Neural cell (in vitro differentiated cells): ENCODE measurements around the gene CDH4. TPM values are rescaled to one million over a fixed set of nuclear protein-coding genes. Genes with fewer than 3 reads are reported as not detected.

Experiments
- H2AFZ ChIP-seq: fragments of 200-600, 300-800 bp; sonication (generic), shearing (Covaris generic); 2 replicates; pipeline ENCODE4 v1.6.0; 2014; ENCODE audit warnings: low read depth, mild to moderate bottlenecking, antibody characterized with exemption, low read length, moderate library complexity
- H3F3A ChIP-seq: fragments of 200-600 bp; shearing (Covaris generic); 2 replicates; pipeline ENCODE4 v1.6.1; 2016; ENCODE audit warnings: mild to moderate bottlenecking, moderate library complexity, mixed read lengths, antibody characterized with exemption, low read length; ENCODE audit not compliant: insufficient read depth, poor library complexity, severe bottlenecking
- H3K27ac ChIP-seq: fragments of 200-600, 300-800 bp; sonication (generic), shearing (Covaris generic); 2 replicates; pipeline ENCODE4 v1.5.1; 2014; ENCODE audit warnings: mild to moderate bottlenecking, low read length, moderate library complexity
- H3K27me3 ChIP-seq: fragments of 300-800, 200-600 bp; sonication (generic), shearing (Covaris generic); 2 replicates; pipeline ENCODE4 v1.6.0; 2014; ENCODE audit warnings: mild to moderate bottlenecking, low read depth, low read length, moderate library complexity; ENCODE audit not compliant: insufficient read depth
- H3K36me3 ChIP-seq: fragments of 300-800, 200-600 bp; sonication (generic), shearing (Covaris generic); 2 replicates; pipeline ENCODE4 v1.5.1; 2014; ENCODE audit warnings: mild to moderate bottlenecking, antibody characterized with exemption, low read length, moderate library complexity; ENCODE audit not compliant: insufficient read depth
- H3K4me2 ChIP-seq: fragments of 300-800, 200-600 bp; sonication (generic), shearing (Covaris generic); 2 replicates; pipeline ENCODE4 v1.6.0; 2014; ENCODE audit warnings: mild to moderate bottlenecking, low read length
- H3K4me3 ChIP-seq: fragments of 300-800, 200-600 bp; sonication (generic), shearing (Covaris generic); 2 replicates; pipeline ENCODE4 v1.5.1; 2014; ENCODE audit warnings: mild to moderate bottlenecking, low read length, moderate library complexity
- H3K79me2 ChIP-seq: fragments of 200-600 bp; shearing (Covaris generic); replicated peaks from 2 replicates; pipeline ENCODE4 v1.6.0; 2014; ENCODE audit warnings: mild to moderate bottlenecking, low read length, moderate library complexity; ENCODE audit not compliant: insufficient read depth
- H3K9ac ChIP-seq: fragments of 300-800, 200-600 bp; sonication (generic), shearing (Covaris generic); 2 replicates; pipeline ENCODE4 v1.6.1; 2016; ENCODE audit warnings: mild to moderate bottlenecking, low read length, mixed read lengths
- H3K9me2 ChIP-seq: fragments of 200-600 bp; shearing (Covaris generic); 2 replicates; pipeline ENCODE4 v1.6.1; 2016; ENCODE audit warnings: mild to moderate bottlenecking, low read length, mixed read lengths; ENCODE audit not compliant: insufficient read depth
- H3K9me3 ChIP-seq: fragments of 200-600, 300-800 bp; sonication (generic), shearing (Covaris generic); 2 replicates; pipeline ENCODE4 v1.6.1; 2016; ENCODE audit warnings: mild to moderate bottlenecking, mixed run types, low read length, moderate library complexity, mixed read lengths
- H4K20me1 ChIP-seq: fragments of 200-600 bp; shearing (Covaris generic); 2 replicates; pipeline ENCODE4 v1.6.1; 2016; ENCODE audit warnings: mild to moderate bottlenecking, mixed run types; ENCODE audit not compliant: insufficient read depth
- EP300 ChIP-seq: fragments of 450-650 bp; conservative IDR thresholded peaks from 2 replicates; pipeline ENCODE4 v1.6.1; 2014; ENCODE audit warnings: antibody characterized with exemption, mild to moderate bottlenecking, moderate library complexity; ENCODE audit not compliant: poor library complexity, severe bottlenecking
- EZH2 ChIP-seq: fragments of 200-600, 300-800 bp; shearing (Covaris generic), sonication (generic); IDR thresholded peaks from 2 replicates; pipeline ENCODE4 v1.6.1; 2014; ENCODE audit warnings: antibody characterized with exemption, low read length, borderline replicate concordance, mild to moderate bottlenecking; ENCODE audit not compliant: insufficient read depth, poor library complexity, severe bottlenecking
- MXI1 ChIP-seq: fragments of 450-650 bp; conservative IDR thresholded peaks from 2 replicates; pipeline ENCODE4 v1.6.1; 2014; ENCODE audit warnings: antibody characterized with exemption, mild to moderate bottlenecking; ENCODE audit not compliant: poor library complexity, severe bottlenecking
- POLR2AphosphoS5 ChIP-seq: IDR thresholded peaks from 2 replicates; pipeline ENCODE4 v1.6.1; 2012
- RAD21 ChIP-seq: fragments of 450-650 bp; conservative IDR thresholded peaks from 2 replicates; pipeline ENCODE4 v1.6.1; 2014; ENCODE audit warnings: antibody characterized with exemption, mild to moderate bottlenecking, moderate library complexity
- SMC3 ChIP-seq: fragments of 450-650 bp; conservative IDR thresholded peaks from 2 replicates; pipeline ENCODE4 v1.6.1; 2014; ENCODE audit warnings: antibody characterized with exemption, mild to moderate bottlenecking, moderate library complexity; ENCODE audit not compliant: poor library complexity
- TAF1 ChIP-seq: IDR thresholded peaks from 2 replicates; pipeline ENCODE4 v1.6.1; 2012; ENCODE audit warnings: low read depth
- polyA plus RNA-seq: library from polyadenylated mRNA; depleted of rRNA; stranded (reverse); fragments of >200 nt; gene quantifications from 2 replicates; pipeline ENCODE4 v1.2.3, GENCODE V29; 2014
- TF ChIP-seq, protein P1 (sequence below): IDR thresholded peaks from 2 replicates; pipeline ENCODE4 v1.6.1; 2012; ENCODE audit warnings: borderline replicate concordance
- TF ChIP-seq, protein P2 (sequence below): fragments of 450-650 bp; IDR thresholded peaks from 2 replicates; pipeline ENCODE4 v1.5.1; 2014; ENCODE audit warnings: antibody characterized with exemption, mild to moderate bottlenecking, moderate library complexity; ENCODE audit not compliant: poor library complexity, severe bottlenecking

Gene CDH4
- polyA plus RNA-seq, 1 donor from 2014 or later, result 24.6 TPM

DNA sequence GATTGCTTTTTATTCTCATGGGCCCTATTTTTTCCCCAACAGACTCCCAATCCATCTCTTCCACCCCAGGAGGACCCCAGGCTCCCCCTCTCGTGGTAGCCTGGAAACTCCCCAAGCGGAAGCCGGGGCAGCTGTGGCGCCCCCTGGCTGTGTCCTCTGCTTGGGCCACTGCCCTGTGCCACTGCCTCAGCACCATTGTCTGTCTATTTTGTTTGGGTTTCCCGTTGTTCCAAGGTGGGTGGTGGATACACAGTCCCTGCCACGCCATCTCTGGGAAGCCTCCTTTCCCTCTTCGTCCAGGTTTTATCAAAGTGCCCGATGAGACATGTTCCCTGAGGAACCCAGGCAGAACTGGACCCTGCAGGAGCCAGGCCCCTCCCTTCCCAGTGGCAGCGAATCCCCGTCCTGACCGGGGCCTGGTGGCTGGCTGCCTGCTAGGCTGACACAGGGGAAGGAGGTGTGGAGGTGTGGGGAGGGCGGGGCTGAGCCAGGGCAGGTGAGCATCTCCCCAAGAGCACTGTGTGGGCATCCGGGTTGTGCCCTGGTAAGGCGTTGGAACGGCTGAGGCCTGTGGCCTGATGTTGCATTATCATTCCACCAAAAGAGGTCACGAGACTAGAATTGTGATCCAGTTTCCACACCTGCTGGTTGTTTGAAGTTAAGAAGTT lies 228.2 kb downstream of the CDH4 start:
- H3K9me3 ChIP-seq, result no peaks in the 10 kb centered on the region
- H2AFZ ChIP-seq, result no peak overlapping the region
- TF ChIP-seq EP300, result no peak
- no peak for TF ChIP-seq TAF1
- TF ChIP-seq, protein P1, sequence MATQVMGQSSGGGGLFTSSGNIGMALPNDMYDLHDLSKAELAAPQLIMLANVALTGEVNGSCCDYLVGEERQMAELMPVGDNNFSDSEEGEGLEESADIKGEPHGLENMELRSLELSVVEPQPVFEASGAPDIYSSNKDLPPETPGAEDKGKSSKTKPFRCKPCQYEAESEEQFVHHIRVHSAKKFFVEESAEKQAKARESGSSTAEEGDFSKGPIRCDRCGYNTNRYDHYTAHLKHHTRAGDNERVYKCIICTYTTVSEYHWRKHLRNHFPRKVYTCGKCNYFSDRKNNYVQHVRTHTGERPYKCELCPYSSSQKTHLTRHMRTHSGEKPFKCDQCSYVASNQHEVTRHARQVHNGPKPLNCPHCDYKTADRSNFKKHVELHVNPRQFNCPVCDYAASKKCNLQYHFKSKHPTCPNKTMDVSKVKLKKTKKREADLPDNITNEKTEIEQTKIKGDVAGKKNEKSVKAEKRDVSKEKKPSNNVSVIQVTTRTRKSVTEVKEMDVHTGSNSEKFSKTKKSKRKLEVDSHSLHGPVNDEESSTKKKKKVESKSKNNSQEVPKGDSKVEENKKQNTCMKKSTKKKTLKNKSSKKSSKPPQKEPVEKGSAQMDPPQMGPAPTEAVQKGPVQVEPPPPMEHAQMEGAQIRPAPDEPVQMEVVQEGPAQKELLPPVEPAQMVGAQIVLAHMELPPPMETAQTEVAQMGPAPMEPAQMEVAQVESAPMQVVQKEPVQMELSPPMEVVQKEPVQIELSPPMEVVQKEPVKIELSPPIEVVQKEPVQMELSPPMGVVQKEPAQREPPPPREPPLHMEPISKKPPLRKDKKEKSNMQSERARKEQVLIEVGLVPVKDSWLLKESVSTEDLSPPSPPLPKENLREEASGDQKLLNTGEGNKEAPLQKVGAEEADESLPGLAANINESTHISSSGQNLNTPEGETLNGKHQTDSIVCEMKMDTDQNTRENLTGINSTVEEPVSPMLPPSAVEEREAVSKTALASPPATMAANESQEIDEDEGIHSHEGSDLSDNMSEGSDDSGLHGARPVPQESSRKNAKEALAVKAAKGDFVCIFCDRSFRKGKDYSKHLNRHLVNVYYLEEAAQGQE, result no peak
- no peak for TF ChIP-seq MXI1
- TF ChIP-seq SMC3, result no peak
- no peak for TF ChIP-seq POLR2AphosphoS5
- TF ChIP-seq EZH2, result no peak
- no peak for TF ChIP-seq RAD21
- TF ChIP-seq, protein P2, sequence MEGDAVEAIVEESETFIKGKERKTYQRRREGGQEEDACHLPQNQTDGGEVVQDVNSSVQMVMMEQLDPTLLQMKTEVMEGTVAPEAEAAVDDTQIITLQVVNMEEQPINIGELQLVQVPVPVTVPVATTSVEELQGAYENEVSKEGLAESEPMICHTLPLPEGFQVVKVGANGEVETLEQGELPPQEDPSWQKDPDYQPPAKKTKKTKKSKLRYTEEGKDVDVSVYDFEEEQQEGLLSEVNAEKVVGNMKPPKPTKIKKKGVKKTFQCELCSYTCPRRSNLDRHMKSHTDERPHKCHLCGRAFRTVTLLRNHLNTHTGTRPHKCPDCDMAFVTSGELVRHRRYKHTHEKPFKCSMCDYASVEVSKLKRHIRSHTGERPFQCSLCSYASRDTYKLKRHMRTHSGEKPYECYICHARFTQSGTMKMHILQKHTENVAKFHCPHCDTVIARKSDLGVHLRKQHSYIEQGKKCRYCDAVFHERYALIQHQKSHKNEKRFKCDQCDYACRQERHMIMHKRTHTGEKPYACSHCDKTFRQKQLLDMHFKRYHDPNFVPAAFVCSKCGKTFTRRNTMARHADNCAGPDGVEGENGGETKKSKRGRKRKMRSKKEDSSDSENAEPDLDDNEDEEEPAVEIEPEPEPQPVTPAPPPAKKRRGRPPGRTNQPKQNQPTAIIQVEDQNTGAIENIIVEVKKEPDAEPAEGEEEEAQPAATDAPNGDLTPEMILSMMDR, result no peak

DNA sequence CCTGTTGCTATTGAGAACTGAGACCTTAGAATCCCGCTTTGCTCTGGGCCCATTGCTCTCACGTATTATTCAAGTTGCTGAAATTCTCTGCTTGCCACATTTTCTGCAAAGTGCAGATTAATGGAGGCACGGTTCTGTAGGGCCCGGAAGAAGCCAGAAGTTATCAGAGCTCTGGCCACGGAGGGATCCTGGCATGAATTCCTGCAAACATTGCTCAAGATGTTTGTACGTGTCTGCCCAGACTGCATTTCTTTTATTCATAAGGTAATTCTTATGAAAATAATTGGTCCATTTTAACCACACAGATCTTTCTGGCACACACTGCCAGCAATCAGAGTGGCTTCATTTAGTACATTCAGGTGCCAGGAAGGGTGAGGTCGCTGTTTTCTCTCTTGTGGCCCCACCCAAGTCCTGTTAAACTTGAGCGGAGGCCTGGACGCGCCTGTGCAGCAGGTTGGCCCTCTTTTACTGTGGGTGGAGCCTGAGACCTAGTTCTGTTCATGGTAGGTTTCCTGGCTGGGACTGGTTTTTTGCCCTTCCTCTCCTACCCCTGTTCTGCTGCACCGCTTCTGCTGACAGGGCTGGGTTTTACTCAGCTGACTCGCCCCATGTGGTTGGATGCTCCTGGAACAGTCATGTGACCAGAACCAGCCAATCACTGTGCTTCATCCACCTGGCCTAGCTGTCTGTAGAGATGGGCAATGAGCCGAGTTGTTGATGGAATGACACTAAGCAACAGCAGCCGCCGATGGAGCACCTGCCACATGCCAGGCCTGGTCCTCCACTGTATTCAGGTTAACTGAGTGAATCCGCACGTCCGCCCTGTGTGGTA lies 230.2 kb downstream of the CDH4 start:
- Histone ChIP-seq H3K4me2 (no peak overlapping the region), H4K20me1 (no peaks in the 10 kb centered on the region), H3K9ac (no peak overlapping the region), H3K36me3 (no peaks in the 10 kb centered on the region), H3K9me2 (no peaks in the 10 kb centered on the region), H3K9me3 (no peaks in the 10 kb centered on the region), H3K79me2 (no peaks in the 10 kb centered on the region), H2AFZ (no peak overlapping the region), H3F3A (no peaks in the 10 kb centered on the region), H3K27ac (no peak overlapping the region), H3K27me3 (no peaks in the 10 kb centered on the region), H3K4me3 (no peak overlapping the region)
- no peak for TF ChIP-seq EZH2
- TF ChIP-seq, protein P2, result no peak
- TF ChIP-seq, protein P1, result no peak
- TF ChIP-seq TAF1, result no peak
- no peak for TF ChIP-seq SMC3
- no peak for TF ChIP-seq MXI1
- no peak for TF ChIP-seq POLR2AphosphoS5
- TF ChIP-seq RAD21, result no peak
- TF ChIP-seq EP300, result no peak

More for the DNA sequence above, 228.2 kb downstream of the CDH4 start:
- H3K4me3 ChIP-seq, result no peak overlapping the region
- H3K4me2 ChIP-seq, result no peak overlapping the region
- no peaks in the 10 kb centered on the region for H3K79me2 ChIP-seq
- H4K20me1 ChIP-seq, result no peaks in the 10 kb centered on the region
- H3K36me3 ChIP-seq, result no peaks in the 10 kb centered on the region
- no peak overlapping the region for H3K27ac ChIP-seq
- H3K27me3 ChIP-seq, result no peaks in the 10 kb centered on the region
- H3F3A ChIP-seq, result no peaks in the 10 kb centered on the region
- no peak overlapping the region for H3K9ac ChIP-seq
- H3K9me2 ChIP-seq, result no peaks in the 10 kb centered on the region
